Measurements from ENCODE around the gene CLEC2A.

DNA sequence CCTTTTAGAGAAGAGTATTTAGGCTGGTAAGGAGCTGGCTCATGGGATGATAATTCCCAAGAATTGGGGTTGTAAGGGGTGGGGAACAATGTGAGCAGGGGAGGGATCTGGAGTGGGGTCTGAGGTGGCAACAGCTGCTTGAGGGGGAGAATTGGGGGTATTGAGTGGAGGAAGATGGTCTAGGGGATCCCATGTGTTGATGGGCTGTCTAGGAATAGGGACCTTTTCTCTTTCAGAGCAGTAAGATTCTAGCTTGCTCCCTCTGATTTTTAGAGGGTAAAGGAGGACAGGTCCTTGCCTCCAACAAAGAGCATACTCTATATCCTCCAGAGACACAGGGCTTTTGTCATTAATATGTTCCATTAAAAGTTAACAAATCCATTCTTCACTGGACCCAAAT, 22.4 kb downstream of the CLEC2A start:
- TF ChIP-seq, protein P1, sequence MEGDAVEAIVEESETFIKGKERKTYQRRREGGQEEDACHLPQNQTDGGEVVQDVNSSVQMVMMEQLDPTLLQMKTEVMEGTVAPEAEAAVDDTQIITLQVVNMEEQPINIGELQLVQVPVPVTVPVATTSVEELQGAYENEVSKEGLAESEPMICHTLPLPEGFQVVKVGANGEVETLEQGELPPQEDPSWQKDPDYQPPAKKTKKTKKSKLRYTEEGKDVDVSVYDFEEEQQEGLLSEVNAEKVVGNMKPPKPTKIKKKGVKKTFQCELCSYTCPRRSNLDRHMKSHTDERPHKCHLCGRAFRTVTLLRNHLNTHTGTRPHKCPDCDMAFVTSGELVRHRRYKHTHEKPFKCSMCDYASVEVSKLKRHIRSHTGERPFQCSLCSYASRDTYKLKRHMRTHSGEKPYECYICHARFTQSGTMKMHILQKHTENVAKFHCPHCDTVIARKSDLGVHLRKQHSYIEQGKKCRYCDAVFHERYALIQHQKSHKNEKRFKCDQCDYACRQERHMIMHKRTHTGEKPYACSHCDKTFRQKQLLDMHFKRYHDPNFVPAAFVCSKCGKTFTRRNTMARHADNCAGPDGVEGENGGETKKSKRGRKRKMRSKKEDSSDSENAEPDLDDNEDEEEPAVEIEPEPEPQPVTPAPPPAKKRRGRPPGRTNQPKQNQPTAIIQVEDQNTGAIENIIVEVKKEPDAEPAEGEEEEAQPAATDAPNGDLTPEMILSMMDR (IDR thresholded peaks at IDR 0.05; ENCODE audit: poor library complexity, severe bottlenecking): no peak
- TF ChIP-seq, protein P2, sequence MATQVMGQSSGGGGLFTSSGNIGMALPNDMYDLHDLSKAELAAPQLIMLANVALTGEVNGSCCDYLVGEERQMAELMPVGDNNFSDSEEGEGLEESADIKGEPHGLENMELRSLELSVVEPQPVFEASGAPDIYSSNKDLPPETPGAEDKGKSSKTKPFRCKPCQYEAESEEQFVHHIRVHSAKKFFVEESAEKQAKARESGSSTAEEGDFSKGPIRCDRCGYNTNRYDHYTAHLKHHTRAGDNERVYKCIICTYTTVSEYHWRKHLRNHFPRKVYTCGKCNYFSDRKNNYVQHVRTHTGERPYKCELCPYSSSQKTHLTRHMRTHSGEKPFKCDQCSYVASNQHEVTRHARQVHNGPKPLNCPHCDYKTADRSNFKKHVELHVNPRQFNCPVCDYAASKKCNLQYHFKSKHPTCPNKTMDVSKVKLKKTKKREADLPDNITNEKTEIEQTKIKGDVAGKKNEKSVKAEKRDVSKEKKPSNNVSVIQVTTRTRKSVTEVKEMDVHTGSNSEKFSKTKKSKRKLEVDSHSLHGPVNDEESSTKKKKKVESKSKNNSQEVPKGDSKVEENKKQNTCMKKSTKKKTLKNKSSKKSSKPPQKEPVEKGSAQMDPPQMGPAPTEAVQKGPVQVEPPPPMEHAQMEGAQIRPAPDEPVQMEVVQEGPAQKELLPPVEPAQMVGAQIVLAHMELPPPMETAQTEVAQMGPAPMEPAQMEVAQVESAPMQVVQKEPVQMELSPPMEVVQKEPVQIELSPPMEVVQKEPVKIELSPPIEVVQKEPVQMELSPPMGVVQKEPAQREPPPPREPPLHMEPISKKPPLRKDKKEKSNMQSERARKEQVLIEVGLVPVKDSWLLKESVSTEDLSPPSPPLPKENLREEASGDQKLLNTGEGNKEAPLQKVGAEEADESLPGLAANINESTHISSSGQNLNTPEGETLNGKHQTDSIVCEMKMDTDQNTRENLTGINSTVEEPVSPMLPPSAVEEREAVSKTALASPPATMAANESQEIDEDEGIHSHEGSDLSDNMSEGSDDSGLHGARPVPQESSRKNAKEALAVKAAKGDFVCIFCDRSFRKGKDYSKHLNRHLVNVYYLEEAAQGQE (IDR thresholded peaks at IDR 0.05; ENCODE audit: borderline replicate concordance): no peak
- TF ChIP-seq POLR2AphosphoS5 (IDR thresholded peaks at IDR 0.05) (no peak), EZH2 (IDR thresholded peaks at IDR 0.05; ENCODE audit: borderline replicate concordance, insufficient read depth, low read length, poor library complexity, severe bottlenecking) (no peak), TAF1 (IDR thresholded peaks at IDR 0.05; ENCODE audit: low read depth) (no peak)

Data from neural cell (in vitro differentiated cells).